Measurements from ENCODE around the gene ATXN1. TPM values are rescaled to one million over a fixed set of nuclear protein-coding genes. Genes with fewer than 3 reads are reported as not detected.

Gene ATXN1
- total RNA-seq, 4 donors from 2014 or later, result 42.4 to 74.9 (median 52.1) TPM

DNA sequence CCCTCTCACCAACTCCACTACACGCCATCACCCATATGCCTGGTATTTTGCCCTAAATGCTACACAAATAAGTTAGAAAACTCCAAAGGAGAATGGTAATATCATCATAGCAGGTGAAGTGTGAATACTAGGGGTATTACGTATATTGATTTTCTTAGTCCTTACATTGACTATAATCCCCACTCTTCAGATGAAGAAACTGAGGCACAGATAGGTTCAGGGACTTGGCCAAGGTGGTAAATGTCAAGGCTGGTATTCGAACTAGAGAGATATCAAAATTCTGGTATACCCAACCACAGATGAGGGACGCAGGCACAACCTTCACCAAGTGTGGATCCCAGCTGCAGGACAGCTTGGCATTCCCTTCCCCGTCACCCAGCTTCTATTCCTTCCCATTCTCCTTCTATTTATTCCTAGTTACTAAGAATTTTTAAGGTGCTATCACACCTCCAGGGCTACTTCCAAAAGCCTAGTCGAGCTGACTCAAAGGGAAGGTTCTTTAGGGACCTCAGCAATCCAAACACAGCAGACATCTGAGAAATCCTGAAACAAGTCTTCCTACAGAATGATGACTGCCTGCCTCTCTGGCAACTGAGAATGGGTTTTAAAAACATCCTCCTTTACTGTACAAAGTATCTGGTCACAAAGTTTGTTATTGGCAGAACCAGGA, 32.6 kb downstream of the ATXN1 start:
- WGBS, result 89% methylated on average over 6 of the region's 6 CpGs
- DNase-seq (ENCODE audit: extremely low spot score), result no peak
- no peak for TF ChIP-seq POLR2AphosphoS5 (IDR thresholded peaks at IDR 0.05)
- TF ChIP-seq, protein P1, sequence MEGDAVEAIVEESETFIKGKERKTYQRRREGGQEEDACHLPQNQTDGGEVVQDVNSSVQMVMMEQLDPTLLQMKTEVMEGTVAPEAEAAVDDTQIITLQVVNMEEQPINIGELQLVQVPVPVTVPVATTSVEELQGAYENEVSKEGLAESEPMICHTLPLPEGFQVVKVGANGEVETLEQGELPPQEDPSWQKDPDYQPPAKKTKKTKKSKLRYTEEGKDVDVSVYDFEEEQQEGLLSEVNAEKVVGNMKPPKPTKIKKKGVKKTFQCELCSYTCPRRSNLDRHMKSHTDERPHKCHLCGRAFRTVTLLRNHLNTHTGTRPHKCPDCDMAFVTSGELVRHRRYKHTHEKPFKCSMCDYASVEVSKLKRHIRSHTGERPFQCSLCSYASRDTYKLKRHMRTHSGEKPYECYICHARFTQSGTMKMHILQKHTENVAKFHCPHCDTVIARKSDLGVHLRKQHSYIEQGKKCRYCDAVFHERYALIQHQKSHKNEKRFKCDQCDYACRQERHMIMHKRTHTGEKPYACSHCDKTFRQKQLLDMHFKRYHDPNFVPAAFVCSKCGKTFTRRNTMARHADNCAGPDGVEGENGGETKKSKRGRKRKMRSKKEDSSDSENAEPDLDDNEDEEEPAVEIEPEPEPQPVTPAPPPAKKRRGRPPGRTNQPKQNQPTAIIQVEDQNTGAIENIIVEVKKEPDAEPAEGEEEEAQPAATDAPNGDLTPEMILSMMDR (IDR thresholded peaks at IDR 0.05), result no peak
- TF ChIP-seq EP300 (IDR thresholded peaks at IDR 0.05), result no peak
- TF ChIP-seq POLR2A (IDR thresholded peaks at IDR 0.05; ENCODE audit: low read depth), result no peak
- H3K4me1 ChIP-seq, result peaks cover 27 to 65% (median 59%) of the 10 kb centered on the region in 4 donors
- no peak overlapping the region for H3K4me3 ChIP-seq
- no peaks in the 10 kb centered on the region for H3K9me3 ChIP-seq
- no peak overlapping the region for H3K27ac ChIP-seq (replicated peaks in 1 of 4)
- H3K36me3 ChIP-seq, result no peaks in the 10 kb centered on the region
- H3K27me3 ChIP-seq, result no peaks in the 10 kb centered on the region
- intact Hi-C loops (cut with DNase I), result no loop called here

DNA sequence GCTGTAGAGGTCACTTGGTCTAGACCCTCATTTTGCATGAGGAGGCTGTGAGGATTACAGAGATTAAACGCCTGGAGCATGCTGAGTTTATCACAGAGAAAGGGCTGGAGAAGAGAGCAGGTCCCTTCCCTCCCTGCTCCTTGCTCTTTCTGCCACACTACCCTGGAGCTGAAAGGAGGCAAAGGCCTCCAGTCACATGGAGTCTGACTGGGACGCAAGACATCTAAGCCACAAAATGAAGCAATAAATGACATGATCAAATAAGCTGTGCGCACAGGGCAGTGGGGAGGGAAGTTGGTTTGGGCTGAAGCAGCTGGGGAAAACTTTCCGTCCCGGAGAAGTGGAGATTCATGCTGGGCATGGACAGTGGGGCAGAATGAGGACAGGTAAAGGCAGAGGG, 33.3 kb downstream of the ATXN1 start:
- intact Hi-C loops (cut with DNase I), result no loop called here
- Histone ChIP-seq H3K27me3 (no peaks in the 10 kb centered on the region), H3K27ac (replicated peaks in 1 of 4) (no peak overlapping the region), H3K4me3 (no peak overlapping the region), H3K9me3 (no peaks in the 10 kb centered on the region), H3K36me3 (no peaks in the 10 kb centered on the region), H3K4me1 (peaks cover 32 to 72% (median 64%) of the 10 kb centered on the region in 4 donors)
- WGBS, result 81% methylated on average over 5 of the region's 5 CpGs
- no peak for TF ChIP-seq POLR2A (IDR thresholded peaks at IDR 0.05; ENCODE audit: low read depth)
- TF ChIP-seq, protein P1 (IDR thresholded peaks at IDR 0.05), result no peak
- TF ChIP-seq EP300 (IDR thresholded peaks at IDR 0.05), result no peak
- no peak for TF ChIP-seq POLR2AphosphoS5 (IDR thresholded peaks at IDR 0.05)
- DNase-seq (ENCODE audit: extremely low spot score), result no peak

DNA sequence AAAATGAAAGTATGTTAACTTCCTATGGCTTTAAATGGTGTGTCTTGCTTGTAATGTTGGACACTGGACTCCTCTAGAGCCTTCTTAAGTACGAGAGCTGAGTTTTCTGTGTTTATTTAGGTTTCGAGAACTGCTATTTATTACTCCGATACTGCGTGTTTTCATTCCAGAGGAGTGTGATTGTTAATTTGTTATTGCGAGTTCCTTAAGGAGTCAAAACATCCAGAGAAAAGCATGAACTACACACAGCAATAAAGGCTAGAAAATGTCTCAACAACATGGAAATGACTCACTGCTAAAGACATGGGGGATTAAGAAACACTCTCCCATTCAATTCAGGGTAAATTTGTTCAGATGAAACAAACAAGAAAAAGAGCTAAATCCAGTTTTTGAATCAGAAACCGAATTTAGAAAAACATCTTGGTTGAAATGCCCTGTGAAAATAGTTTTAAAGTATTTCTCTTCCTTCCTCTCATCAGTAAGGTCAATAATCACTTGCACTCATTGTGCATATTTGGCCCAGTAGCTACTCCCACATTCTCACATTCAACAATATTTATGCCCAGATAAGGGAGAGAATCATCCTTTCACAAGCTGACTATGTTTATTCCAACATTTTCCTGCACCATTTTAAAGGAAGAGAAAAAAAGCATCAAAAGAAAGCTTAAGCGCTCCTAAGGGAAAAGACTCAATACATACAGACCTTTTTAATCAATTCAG, 36.0 kb downstream of the ATXN1 start:
- Histone ChIP-seq H3K27me3 (no peaks in the 10 kb centered on the region), H3K4me3 (peak overlapping the region in 1 of 4 donors; percentile 28), H3K27ac (replicated peaks in 1 of 4) (peak overlapping the region; percentile 18 to 55 (median 39)), H3K4me1 (peaks cover 23 to 77% (median 68%) of the 10 kb centered on the region in 4 donors), H3K36me3 (no peaks in the 10 kb centered on the region), H3K9me3 (no peaks in the 10 kb centered on the region)
- 64% methylated on average over 7 of the region's 7 CpGs for WGBS
- DNase-seq (ENCODE audit: extremely low spot score), result no peak
- intact Hi-C loops (cut with DNase I), result no loop called here
- TF ChIP-seq POLR2AphosphoS5 (IDR thresholded peaks at IDR 0.05) (no peak), EP300 (IDR thresholded peaks at IDR 0.05) (no peak), POLR2A (IDR thresholded peaks at IDR 0.05; ENCODE audit: low read depth) (no peak)
- TF ChIP-seq, protein P1 (IDR thresholded peaks at IDR 0.05), result no peak

DNA sequence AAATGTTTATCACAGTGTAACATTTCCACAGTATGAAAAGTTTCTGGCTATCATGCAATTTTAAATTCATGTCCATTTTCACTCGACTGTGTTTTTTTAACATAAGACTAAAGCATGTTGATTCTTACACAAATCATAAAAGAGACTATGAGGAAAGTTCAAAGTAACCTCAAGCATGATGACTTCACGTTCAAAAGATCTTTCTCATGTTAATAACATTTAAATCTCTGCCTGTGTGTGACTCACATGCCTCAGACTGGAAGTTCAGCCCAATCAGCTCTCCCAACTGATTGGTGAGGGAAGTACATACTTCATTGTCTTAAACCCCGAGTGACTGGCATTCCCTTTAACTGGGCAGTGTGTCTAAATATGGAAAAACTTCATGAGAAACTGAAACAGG, 37.4 kb downstream of the ATXN1 start:
- TF ChIP-seq EP300 (IDR thresholded peaks at IDR 0.05), result no peak
- peak in 1 of 2 donors; percentile 22 for TF ChIP-seq POLR2AphosphoS5 (IDR thresholded peaks at IDR 0.05)
- Histone ChIP-seq H3K4me3 (no peak overlapping the region), H3K27me3 (no peaks in the 10 kb centered on the region), H3K9me3 (no peaks in the 10 kb centered on the region), H3K27ac (replicated peaks in 1 of 4) (peak overlapping the region; percentile 18 to 55 (median 39)), H3K4me1 (peaks cover 24 to 74% (median 68%) of the 10 kb centered on the region in 4 donors), H3K36me3 (no peaks in the 10 kb centered on the region)
- intact Hi-C loops (cut with DNase I), result no loop called here
- DNase-seq (ENCODE audit: extremely low spot score), result no peak
- WGBS, result 16% methylated on average over 3 of the region's 3 CpGs

DNA sequence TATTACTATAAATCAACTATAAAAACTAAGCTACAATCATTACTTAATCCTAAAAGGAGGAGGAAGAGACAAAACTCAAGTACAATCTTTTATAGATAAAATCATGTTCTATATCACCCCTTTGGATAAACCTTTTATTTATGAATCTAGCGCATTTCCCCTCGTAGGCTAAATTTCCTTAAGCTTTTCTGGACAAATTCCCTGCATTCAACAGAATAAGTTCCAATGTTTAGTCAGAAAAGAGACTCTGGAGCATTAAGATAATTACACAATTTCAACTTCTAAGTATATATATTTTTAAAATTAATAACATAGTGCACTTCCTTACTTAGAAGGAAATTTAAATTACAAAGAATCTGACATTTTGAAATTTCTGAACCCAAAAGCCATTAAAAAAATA, 37.9 kb downstream of the ATXN1 start:
- Histone ChIP-seq H3K27ac (replicated peaks in 1 of 4) (no peak overlapping the region), H3K36me3 (no peaks in the 10 kb centered on the region), H3K4me1 (peaks cover 28 to 75% (median 68%) of the 10 kb centered on the region in 4 donors), H3K27me3 (no peaks in the 10 kb centered on the region), H3K9me3 (no peaks in the 10 kb centered on the region), H3K4me3 (no peak overlapping the region)
- DNase-seq (ENCODE audit: extremely low spot score), result no peak
- 73% methylated on average over 2 of the region's 2 CpGs for WGBS
- intact Hi-C loops (cut with DNase I), result no loop called here
- TF ChIP-seq POLR2AphosphoS5 (IDR thresholded peaks at IDR 0.05), result no peak
